ENCODE results near the gene HK1.

GRCh38 chr10:69335613-69336012 is 57.3 kb downstream of the HK1 start:
- TF ChIP-seq RAD21 (IDR thresholded peaks at IDR 0.05) (no peak), CTCF (IDR thresholded peaks at IDR 0.05; ENCODE audit: low read depth, low read length, missing input control) (no peak)
- TF ChIP-seq, protein P1, sequence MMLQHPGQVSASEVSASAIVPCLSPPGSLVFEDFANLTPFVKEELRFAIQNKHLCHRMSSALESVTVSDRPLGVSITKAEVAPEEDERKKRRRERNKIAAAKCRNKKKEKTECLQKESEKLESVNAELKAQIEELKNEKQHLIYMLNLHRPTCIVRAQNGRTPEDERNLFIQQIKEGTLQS (IDR thresholded peaks at IDR 0.05) = no peak

All from liver (tissue), 3 donors.